HG02884 (cell line): ENCODE results near the gene INHBE.

Experiments used
- ATAC-seq: cut with Tn5 transposase; IDR thresholded peaks from one replicate; pipeline ENCODE4 v1.9.1; 2021; ENCODE audit warnings: mild to moderate bottlenecking, moderate library complexity; ENCODE audit not compliant: unreplicated experiment

INHBE gene

DNA sequence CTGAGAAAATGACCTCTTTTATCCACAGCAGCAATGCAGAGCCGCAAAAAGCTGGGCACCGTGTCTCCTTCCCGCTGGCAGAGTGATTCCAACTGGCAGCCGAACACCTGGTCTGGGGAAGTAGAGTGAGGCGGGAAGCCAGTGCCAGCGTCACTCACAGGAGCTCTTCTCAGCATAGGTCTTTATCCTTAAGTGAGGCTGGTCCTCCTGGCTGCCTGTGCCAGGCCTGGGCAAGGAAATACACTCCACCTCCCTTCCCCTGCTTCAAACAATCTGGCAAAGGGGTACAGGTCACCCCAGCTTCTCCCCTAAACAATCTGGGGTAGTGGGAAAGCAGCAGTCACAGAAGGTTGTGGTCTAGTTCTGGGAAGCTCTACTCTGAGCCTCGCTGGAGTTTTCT is 19.8 kb downstream of the INHBE start:
- no peak for ATAC-seq

DNA sequence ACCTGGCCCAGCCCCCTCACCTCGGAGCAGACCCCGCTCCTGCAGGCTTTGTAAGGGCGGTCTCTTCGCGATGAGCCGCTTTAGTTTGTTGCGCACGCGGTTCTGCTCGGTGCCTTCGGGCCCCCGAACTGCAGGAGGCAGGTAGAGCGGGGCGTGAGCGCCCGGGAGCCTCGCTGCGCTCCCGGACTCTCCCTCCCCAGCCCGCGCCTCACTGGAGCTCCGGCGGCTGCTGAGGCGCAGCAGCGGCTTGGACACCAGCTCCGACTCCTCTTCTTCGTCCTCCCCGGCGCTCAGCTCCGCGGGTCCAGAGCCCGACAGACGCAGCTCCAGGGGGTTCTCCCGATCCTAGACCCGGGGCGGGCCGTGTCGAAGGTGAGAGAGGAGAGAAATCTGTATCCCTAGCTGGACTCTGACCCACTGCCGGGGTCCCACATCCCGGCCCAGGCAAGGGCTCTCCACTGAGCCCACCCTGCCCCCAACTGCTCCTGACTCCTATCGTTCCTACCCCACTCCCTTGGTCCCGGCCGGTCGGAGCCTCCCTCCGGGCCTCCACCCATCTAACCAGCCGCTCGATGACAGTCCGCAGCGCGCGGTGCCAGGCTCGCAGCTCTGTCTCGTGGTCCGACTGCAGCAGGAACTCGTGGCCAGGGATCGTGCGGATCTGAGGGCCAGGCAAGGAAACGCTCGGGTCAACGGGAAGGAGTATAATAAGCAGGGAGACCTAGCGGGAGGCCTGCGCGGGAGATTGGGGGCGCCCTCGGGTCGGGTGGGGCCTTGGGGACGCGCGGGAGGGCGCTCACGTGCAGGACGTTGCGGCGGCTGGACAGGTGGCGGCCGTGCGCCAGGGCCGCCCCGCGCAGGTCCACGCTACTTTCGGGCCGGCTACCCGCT is 20.4 kb downstream of the INHBE start:
- no peak for ATAC-seq

DNA sequence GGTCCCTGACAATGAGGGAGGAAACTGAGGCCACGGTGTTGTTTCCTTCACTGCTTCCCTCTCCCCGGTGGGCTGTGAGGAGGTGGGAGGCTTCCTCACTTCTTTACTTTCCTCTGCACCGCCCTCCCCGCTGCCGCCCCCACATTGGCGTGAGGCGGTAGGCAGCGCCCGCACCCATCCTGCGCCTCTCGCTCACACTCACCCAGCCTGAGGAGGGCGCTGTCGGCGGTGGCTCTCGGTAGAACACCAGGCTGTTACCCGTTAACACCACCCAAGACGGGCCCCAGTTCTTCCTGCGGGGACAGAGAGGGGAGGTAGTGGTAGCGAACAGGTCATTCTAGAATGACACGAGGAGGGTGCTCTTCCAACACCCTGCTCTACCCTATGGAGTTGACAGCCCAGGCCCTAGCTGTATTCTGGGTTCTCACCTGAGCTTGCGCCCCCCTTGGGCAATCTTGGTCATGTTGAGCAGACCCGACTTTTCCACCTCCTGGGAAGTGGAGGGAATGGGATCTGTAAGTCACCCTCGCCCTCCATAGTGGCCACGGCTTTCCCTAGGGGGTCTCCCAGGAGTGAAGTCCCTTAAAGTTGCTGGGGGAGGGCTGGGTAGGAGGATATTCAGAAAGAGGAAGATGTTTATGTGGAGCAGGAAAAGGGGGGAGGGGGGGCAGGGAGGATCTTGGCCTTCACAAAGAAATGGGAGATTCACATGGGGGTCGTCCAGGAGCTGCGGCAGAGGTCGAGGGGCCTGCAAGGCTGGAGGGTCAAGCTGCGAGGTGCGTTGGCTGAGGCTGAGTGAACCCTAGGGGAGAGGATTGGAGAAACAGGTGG is 21.3 kb downstream of the INHBE start:
- no peak for ATAC-seq

DNA sequence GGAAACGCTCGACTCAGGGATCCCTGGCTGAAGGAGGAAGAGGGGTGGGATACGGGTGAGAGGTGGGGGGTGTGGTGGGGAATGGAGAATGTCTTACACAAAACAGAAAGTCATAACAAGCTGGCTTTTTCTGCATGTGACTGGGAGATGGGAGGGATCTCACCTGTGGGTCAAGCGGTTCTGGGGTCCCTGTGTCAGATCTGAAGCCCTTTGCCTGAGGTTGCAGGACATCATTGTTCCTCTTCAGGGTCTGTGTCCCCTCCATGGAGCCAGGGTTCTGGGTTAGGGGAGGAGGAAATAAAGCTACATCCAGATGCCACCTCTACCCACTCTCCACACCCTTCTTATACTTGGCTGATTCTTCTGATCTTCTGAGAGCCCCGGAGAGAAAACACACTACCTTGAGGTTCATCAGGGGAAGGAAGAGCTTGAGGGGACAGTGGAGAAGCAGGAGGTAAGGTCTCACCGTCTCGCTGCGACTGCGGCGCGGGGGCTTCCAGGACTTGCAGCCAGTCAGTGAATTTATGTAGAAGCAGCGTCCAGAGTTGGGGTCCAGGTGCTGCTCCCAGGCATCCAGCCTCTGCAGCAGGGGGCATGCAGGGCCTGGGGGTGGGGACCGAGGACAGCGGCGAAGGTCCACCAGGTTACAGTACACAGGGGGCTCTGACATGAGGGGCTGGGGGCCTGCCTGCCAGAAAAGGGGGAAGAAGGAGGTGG is 22.0 kb downstream of the INHBE start:
- no peak for ATAC-seq

DNA sequence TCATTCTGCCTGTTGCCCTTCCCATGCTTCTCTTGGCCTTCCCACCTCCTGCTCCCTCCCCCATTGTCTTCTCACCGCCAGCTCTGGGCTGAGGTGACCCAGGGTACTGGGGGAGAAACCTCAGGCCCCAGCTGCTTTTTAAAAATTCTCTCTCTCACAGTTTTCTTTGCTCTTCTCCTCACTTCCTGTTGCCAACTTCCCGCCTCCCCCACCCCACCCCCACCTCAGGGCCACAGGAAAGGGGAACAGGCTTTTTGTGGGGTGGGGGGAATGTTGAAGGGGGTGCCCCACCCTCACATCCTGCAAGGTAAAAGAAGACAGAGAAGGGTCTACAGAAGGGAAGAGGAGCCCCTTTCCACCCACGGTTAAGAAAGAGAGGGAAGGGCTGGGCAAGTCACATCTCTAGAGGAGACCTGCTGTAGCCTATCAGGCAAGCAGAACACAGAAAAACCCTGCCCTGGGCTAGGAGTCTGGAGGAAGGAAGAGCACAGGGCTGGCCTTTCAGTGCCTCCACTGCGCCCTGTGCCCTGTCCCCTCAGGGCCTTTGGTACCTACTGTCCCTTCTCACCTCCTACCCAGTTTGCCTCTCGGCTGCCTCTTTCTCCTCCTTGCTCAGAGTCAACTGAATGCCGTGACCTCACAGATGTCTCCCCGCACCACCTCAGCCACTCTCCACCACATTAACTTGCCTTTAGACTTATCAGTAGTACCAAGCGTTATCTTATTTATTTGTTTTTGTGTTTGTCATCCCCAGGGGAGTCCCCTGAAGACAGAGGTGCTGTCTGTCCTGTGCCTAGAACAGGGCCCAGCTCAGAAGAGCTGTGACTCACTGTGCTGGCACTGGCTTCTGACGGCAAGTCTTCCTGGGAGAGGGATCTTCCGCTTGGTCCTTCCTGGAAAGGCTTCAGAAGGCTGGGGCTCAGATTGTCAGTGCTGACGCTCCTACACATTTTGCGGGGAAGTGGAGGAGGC is 22.9 kb downstream of the INHBE start:
- ATAC-seq, result peak; percentile 41

DNA sequence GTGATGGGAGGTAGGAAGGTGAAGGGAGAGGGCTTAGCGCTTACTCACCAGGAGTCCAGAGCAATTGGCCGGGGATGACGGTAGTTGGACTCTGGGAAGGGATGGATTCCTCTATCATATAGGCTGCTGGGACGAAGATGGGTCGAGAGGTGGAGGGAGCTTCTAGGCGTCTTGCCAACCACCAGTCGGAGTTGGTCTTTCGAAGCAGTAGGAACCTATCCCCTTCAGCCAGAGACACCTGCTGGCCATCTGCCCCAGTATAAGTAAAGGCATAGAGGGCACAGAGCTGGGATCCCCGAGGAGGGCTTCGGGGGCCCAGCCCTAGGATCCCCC is 23.9 kb downstream of the INHBE start:
- no peak for ATAC-seq

DNA sequence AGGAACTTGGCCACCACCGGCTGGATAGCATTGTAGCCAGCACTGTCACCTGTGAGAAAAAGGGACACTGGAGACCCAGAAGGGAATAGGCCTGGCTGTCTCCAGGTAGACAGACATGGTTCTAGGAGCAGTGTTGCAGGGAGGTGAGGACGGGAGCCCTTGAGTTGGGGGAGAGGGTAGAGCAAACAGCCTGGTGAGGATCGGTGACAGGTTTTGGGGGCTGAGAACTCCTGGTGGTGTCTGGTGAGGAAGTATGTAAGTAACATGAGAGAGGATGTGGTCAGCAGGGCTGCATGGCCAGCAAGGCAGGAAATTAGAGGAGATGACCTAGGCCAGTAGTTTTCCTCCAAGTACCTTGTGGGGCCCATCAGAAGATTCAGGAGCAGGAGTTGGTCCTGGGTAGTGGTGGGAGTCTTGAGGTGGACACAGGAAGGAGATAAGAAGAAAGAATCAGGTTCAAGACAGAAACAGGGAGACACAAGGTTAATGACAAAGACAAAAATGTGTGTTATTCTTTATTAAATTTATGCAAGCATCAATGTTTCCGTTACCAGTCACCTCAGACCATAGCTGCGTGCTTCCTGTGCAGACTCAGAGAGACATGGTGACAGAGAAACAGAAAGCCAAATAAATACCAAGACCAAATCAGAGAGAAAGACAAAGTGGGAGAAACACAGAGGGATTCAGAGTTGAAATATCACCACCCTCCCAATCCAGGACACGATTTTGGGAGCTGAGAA is 24.4 kb downstream of the INHBE start, which contains the start of gene ARHGAP9:
Gene ARHGAP9 (minus strand): TSS at position 491 of the 740 bp plus-strand sequence. CDS start 460 bp downstream, at position 31.
- peak; percentile 35 for ATAC-seq

DNA sequence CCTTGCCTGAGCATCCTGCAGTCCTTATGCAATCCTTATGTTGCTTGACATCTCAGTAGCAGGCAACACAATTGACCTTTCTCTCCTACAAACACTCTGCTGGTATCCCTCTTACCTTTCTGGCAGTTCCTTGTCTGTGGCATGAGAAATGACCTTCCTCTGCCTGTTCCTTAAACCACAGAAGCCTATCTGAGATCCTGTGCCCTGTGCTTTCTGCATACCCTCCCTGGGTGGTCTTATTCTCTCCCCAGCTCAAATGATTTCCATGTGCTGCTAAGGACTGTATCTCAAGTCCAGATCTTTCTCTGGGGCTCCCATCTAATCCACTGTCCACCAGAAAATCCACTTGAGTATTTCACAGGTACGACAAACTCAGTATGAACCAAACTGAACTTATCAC is 26.6 kb downstream of the INHBE start:
- no peak for ATAC-seq

DNA sequence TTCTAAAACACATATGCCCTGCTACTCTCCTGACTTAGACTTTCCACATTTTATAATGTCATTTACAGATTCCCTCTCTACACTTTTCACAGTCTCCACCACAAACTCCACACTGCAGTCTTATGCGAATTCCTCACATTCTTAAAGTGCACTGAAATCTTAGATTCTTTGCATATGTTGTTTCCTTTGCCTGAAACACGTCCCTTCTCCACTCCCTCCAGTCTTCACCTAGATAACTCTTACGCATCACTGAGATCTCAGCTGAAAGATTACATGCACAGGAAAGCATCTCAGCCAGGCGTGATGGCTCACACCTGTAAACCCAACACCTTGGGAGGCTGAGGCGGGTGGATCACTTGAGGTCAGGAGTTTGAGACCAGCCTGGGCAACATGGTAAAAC is 28.4 kb downstream of the INHBE start:
- ATAC-seq, result no peak

DNA sequence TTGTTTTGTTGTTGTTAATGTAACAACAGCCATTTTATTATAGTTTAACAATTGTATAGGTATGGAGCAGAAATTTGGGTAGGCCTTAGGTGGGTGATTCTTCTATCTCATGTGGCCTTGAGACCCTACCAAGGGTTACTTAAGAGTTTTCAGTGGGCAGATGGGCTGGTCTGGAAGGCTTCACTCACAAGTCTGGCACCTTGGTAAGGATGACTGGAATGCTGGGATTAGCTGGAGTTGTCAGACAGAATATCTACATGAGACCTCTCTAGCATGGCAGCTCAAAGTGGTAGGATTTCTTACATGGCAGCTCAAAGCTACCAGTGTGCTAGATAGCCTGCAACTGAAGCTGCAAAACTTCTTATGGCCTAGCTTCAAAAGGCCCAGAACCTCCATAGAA is 30.6 kb downstream of the INHBE start:
- no peak for ATAC-seq

DNA sequence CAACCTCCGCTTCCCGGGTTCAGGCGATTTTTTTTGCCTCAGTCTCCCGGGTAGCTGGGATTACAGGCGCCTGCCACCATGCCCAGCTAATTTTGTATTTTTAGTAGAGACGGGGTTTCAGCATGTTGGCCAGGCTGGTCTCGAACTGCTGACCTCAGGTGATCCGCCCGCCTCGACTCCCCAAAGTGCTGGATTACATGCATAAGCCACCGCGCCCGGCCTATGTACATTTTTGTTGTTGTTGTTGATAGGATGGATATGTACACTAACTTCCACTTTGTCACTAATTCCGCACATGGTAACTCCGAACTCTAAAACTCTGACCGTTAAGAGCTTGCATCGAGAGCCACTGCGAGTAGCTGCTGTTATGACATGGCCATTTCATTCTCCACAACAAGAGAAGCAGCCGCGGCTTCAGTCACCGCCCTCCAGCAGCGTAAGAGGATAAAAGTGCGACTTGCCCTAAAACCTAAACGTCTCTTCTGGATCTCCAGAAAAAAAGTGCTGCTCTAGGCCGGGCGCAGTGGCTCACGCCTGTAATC is 32.0 kb downstream of the INHBE start:
- no peak for ATAC-seq

DNA sequence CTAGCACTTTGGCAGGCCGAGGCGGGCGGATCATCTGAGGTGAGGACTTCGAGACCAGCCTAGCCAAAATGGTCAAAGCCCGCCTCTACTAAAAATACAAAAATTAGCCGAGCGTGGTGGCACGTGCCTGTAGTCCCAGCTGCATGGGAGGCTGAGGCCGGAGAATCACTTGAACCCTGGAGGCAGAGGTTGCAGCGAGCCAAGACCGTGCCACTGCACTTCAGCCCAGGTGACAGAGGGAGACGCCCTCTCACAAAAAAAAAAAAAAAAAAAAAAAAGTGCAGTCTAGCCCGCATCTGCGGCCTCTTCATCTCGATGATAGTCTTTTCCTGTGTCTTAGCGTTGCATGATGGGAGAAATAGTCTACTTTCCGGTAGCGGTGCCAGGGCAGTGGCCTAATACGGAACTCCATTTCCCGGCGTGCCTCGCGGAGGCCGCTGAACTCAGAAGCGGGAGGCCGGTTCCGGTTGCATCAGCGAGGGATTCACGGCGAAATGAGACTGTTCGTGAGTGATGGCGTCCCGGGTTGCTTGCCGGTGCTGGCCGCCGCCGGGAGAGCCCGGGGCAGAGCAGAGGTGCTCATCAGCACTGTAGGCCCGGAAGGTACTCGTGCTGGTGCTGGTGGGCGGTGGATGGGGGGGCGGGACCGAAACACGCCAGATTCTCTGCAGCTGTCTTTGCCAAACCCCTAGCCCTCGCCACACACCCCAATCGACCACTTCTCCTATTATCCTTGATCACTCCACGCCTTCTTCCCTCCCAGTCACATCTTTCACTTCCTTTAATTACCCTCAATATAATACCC is 32.7 kb downstream of the INHBE start, which contains the start of gene MARS1:
Gene MARS1 (plus strand): TSS at position 472 of the 805 bp plus-strand sequence. CDS start 23 bp downstream, at position 495.
- peak; percentile 97 for ATAC-seq

DNA sequence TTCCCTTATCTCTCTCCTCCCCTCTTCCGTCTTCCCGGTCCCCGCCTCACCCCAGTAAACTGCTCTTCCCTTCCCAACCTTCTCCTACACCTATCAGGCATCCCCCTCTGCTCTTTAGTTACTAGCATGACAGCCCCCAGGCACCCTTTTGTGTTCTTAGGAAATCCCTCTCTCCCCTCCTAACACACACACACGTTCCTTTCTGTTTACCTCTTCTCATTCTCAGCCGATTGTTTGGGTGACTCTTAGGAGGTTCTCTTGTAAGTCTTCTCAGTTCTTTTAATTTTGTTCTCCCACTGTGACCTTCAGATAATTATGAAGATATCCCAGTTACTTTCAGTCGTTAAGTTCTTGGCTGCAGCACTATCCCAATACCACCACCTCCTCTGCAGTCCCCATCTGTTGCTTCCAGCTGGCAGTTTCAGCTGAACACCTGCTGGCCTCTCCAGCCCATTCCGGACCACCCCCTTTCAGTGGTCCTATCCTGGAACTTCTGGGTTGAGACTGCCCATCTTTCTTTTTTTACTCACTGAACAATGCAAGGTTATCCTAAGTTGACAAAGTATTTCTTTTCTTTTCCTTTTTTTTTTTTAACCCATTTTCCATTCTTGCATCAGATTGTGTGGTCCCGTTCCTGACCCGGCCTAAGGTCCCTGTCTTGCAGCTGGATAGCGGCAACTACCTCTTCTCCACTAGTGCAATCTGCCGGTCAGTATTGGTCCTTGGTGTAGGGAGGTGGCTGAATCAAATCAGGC is 33.5 kb downstream of the INHBE start:
- ATAC-seq, result no peak

DNA sequence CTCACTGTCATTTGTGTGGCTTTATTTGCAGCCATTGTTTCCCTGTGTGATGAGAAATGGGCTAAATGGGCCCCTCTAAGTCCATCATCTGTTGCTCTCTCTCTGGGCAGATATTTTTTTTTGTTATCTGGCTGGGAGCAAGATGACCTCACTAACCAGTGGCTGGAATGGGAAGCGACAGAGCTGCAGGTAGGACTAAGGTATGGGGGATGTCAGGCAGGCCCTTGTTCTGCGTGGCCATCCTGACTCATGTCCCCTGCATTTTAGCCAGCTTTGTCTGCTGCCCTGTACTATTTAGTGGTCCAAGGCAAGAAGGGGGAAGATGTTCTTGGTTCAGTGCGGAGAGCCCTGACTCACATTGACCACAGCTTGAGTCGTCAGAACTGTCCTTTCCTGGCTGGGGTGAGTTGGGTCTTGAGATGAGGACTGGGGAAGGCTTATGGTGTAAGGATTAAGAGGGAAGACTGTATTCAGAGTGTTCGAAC is 34.1 kb downstream of the INHBE start:
- no peak for ATAC-seq

DNA sequence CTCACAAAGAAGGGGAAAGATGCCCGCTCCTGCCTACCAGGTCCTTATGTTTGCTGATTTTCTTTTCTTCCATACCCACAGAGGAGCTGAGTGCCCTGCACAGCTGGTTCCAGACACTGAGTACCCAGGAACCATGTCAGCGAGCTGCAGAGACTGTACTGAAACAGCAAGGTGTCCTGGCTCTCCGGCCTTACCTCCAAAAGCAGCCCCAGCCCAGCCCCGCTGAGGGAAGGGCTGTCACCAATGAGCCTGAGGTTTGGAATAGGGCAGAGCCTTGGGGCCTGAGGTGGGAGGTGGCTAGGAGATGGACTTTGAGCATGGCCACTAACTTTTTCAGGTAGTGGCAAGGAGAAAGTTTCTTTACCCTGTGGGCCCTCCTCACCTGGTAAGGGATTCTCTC is 35.0 kb downstream of the INHBE start:
- ATAC-seq, result no peak

DNA sequence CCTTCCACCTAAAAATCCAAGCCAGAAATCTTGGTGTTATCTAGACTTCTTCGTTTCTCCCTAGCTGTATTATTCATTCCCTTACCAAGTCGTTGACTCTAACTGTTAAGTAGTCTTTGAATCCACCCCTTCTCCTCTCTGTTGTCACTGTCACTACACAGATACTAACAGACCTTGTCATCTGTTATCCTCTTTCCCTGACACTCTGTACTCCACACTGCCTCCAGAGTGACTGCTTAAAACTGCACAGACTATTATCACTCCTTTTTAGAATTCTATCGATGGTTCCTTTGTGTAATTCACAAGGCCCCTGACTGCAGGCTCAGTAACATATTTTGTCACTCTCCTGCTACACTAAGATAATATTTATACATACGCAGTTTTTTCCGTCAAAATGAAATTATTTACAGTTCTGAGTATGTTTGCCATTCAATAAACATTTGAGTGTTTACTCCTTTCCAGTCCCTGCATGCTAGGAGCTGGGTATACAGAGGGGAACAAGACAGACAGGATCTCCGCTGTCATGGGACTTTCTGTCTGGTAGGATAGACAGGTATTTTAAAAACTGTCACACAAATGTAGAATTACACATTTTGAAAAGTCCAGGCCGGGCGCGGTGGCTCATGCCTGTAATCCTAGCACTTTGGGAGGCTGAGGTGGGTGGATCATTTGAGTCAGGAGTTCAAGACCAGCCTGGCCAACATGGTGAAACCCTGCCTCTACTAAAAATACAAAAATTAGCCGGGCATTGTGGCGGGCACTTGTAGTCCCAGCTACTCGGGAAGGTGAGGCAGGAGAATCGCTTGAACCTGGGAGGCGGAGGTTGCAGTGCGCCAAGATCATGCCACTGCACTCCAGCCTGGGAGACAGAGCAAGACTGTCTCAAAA is 36.5 kb downstream of the INHBE start:
- ATAC-seq, result no peak
